Urothelium cell line (cell line): ENCODE data around the gene TWIST2.

ENCODE experiments used
- DNase-seq: peaks from one replicate; pipeline ENCODE4 v3.0.0; 2011; ENCODE audit warnings: low spot score, mixed read lengths
- FAIRE-seq: peaks from 2 replicates; lab custom pipeline; 2011; peaks lifted over from hg19 to GRCh38; lab: Jason Lieb, UNC

TWIST2 gene

DNA sequence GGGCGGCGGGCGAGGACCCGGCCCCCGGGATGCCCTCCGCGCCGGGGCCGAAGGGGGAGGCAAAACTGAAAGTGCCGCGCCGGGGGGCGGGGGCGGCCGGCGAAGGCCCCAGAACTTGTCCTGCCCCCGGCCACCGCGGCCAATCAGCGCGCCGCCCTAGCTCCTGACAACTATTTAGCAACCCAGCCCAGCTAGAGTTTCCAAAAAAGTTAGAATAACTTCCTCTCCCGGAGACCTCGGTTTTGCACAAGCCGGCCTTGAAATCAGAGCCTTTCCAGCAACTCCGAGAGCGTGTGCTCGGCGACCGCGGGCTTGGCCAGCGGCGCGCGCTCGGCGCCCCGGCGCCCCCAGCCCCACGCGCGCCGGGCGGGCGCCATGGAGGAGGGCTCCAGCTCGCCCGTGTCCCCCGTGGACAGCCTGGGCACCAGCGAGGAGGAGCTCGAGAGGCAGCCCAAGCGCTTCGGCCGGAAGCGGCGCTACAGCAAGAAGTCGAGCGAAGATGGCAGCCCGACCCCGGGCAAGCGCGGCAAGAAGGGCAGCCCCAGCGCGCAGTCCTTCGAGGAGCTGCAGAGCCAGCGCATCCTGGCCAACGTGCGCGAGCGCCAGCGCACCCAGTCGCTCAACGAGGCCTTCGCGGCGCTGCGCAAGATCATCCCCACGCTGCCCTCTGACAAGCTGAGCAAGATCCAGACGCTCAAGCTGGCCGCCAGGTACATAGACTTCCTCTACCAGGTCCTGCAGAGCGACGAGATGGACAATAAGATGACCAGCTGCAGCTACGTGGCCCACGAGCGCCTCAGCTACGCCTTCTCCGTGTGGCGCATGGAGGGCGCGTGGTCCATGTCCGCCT, at the start of gene TWIST2:
TWIST2 (plus strand) TSS at position 245 of the 850 bp plus-strand sequence; CDS start at position 376, 131 bp downstream.
- DNase-seq (peak; percentile 84), FAIRE-seq (no peak)

DNA sequence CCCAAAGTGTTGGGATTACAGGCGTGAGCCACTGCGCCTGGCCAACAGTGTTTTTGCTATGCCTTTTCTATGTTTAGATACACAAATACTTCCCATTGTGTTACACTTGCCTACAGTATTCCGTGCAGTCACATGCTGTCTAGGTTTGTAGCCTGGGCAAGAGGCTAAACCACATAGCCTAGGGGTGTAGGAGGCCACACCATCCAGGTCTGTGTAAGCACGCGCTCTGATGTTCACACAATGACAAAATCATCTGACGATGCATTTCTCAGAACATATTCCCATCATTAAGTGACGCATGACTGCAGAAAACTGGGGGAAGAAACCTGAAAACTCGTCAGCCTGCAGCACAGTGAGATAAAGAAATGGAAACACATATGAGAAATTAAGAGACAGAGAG, 46.1 kb upstream of the TWIST2 start:
- FAIRE-seq (no peak), DNase-seq (no peak)

DNA sequence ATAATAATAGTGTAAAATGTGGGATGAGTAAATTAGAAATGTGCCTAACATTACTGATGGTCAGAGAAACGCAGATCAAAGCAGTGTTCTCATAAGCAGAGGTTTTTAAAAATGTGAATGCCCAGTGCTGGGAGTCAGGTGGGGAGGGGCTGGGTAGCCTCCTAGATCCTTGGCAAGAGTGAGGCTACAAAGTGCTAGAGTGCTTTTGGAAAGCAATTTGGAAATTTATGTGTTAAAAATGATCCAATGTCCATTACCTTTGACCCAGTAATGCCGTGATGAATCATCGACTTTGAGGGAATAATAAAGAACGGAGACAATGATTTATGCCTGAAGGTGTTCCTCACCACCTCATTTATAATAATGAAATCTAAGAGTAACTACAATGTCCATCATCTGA, 44.9 kb upstream of the TWIST2 start:
- DNase-seq (no peak), FAIRE-seq (no peak)

DNA sequence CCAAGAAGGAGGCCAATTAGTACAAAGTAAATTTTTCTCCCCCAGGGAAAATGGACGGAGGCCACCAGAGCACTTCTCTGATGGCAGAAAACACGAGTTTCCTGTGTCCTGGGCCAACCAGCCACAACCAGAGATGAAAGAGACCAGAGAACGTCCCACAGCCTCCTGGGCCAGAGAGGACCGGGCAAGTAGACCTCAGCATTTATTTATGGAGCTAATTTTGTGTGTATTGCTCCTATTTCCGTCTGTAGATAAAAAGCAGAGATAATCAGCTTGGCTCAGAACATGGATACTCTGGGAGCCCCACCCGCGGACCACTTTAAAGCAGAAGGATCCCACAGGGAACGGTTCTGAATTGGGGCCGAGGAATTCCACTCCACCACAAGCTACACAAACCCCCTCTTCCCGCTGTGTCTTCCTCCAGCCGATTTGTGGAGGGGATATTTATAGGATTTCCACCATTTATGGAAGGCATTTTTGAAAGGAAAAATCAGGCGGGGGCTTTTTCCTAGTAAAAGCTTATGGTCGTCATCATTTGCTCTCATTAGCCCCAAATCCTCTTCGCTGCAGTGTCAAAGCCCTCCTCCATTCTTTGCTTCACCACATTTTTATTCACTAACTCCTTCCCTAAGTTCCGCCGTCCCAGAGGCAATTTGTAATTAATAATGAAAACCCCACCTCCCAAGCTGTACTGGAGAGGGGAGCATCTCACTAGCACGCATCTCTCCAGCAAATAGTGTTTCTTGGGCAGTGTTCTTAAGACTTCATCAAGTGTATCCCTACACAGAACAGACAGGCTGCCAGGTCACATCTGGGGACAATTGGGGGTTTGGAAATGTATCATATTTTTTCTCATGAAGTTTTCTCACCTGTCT, 43.7 kb upstream of the TWIST2 start:
- no peak for DNase-seq
- FAIRE-seq = no peak

DNA sequence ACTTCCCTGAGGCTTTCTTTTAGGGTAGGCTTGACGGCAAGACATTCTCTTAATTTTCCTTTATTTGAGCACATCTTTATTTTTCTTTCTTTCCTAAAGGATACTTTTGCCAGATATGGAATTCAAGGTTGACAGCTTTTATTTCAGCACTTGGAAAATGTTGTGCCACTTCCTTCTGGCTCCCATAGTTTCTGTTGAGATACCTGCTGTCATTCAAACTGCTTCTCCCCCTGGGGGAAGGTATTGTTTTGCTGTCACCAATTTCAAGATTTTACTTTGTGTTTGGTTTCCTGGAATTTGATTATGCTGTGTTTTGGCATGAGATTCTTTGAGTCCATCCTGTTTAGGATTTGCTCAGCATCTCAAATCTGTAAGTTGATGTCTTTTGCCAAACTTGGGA, 39.1 kb upstream of the TWIST2 start:
- FAIRE-seq (no peak), DNase-seq (no peak)

DNA sequence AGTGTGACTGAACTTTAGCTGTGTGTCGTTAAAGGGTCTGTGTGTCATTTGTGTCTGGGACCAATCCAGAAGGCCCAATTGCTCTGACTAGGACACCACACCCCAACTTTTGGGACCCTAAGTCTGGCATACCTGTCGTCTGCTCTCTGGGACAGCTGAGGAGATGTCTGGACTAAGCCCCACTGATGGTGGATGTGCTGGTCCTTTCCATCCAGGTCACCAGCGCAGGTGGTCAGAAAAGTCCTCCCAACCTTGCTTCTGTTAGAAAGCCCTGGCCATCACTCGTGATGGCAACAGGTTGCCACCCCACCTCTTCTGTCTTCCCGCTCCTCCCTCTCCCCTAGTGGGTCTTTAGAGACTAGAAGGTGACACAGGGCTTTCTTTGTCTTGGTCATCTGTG, 37.6 kb upstream of the TWIST2 start:
- FAIRE-seq = no peak
- DNase-seq = no peak

DNA sequence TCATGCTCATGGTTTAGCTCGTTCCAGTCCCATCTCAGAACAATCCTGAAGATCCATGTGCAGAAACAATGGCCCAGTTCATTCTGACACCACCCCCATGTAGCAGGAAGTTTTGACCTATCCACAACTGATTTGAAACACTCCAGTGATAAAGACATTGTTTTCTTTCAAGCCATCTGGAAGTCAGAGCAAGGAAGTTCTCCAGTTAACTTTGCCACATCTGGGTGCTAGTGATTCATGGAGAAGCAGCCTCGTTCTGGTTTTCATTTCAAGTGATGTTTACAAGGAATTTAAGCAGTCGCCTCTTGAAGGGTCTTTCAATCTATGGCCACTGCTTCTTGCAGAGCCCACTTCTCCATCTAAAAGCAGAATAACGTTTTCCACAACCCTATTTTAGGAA, 36.6 kb upstream of the TWIST2 start:
- DNase-seq (no peak), FAIRE-seq (no peak)

DNA sequence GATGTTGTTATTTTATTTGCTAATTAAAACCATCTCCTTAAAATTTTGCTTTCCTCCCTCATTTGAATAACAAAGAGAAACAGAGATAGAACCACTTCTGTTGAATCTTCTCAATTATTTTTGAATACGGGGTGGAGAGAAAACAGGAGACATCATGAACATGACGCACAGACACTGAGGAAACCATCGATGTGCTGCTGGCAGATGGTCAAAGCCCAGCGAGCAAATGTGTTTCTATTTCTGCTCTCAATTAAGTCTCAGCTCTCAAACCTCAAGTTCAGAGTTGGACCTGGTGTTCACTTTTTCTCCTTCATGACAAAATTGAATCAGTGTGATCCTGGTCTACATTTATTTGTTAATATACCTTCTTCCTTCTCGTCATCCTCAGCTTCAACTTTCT, 36.1 kb upstream of the TWIST2 start:
- DNase-seq = no peak

DNA sequence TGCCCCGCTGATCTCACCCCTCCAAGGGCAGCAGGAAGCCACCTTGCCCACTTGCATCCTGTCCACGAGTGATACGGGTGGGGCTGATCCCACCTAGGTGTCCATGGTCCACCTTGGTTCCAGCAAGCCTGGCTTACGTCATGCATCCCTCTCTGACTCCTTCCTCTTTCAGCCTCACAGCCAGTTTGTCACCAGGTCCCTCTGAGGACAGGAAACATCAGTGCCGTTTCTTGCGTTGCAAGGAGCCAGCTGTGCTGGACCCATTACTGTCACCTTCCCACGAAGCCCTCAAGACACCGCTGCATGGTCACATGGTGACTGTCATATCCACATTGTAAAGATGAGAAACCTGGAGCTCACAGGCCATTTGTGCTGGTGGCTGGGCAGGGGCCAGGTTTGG, 34.8 kb upstream of the TWIST2 start:
- no peak for FAIRE-seq
- no peak for DNase-seq

More for the DNA sequence above, 36.1 kb upstream of the TWIST2 start:
- FAIRE-seq = no peak

DNA sequence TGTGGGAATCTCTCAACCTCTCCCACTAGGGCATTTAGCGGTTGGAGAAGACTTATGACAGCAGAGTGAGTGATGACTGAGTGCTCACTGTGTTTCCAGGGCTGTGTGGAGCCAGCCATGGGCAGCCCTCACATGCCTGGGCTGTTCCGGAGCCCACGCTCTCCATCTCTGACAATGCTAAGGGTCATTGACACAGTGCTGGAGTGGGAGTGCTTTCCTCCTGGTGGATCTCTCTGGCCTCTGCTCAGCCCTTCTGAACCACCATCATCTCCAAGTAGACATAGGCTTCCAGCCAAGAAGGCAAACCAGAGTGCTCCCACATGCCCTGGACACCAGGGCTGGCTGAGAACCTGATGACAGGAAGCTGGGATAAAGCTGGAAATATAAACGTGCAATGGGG, 33.1 kb upstream of the TWIST2 start:
- no peak for FAIRE-seq
- no peak for DNase-seq

DNA sequence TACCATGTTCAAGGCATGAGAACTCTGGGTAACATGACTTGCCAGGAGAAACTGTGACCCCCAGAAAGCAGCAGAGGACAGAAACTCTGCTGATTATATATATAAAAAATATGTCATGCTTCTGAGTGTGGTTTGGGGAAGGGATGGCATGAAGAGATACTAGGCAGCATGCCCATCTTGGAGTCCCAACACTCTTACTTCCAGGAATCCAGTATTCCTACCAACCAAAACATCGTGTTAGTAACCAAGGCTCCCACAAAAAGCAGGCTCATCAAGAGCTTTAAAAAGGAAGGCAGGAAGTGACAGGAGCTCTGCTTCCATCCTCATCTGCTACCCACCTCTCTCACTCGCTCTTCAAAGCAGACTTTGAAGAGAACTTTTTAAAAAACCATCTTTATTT, 31.6 kb upstream of the TWIST2 start:
- no peak for FAIRE-seq
- DNase-seq = no peak

DNA sequence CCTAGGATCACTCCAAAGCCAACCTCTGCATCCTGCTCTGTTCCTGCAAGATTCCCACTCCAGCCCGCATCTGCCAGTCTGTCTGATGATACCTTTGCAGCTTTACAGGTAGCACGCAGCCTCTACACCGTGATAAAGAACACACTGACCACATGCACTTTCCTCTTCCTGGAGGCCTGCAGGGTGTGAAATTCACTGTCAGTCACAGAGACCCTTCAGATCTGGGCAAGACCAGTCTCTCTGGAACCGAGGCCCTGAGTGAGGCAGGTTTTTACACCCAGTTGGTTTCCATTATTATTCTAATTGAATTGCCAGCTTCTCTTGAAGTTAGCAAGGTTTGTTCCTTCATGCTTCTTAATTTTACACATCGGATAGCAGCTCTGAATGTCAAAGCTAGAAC, 30.5 kb upstream of the TWIST2 start:
- no peak for FAIRE-seq
- no peak for DNase-seq

DNA sequence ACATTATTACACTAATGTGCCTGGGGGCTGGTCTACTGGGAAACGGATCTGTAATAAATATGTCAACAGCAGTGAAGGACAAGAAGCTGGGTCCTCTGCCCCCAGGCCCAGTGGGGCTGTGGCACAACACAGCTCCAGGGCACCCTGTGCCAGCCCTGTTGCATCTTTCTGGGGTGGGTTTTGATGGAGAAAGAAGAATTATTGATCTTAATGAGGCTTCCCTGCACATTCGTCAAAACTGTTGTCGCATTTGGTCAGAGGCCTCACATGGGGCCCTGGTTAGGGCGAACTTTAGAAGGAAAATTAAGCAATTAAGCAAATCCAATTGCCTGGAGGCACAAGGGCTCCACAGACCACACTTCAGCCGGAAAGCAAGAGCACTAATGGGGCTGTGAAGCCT, 30.0 kb upstream of the TWIST2 start:
- no peak for FAIRE-seq
- no peak for DNase-seq

DNA sequence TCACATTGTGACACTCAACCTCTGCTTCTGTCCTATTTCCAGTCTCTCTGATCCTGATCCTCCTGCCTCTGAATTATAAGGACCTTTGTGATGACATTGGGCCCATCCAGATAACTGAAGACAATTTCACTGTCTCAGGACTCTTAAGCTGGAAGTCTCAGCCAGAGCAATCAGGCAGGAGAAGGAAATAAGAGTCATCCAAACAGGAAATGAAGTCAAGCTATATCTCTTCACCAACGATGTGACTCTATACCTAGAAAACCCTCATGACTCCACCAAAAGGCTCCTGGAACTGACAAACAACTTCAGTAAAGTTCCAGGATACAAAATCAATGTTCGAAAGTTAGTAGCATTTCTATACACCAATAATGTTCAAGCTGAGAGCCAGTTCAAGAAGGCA, 29.3 kb upstream of the TWIST2 start:
- FAIRE-seq (no peak), DNase-seq (no peak)

DNA sequence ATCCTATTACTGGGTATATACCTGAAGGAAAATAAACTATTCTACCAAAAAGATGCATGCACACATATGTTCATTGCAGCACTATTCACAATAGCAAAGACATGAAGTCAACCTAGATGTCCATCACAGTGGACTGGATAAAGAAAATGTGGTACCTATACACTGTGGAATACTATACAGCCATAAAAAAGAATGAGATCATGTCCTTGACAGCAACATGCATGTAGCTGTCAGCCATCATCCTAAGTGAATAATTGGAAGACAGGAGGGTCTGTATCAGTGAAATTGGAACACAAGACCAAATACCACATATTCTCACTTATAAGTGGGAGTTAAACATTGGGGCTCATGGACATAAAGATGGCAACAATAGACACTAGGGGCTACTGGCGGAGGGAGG, 27.7 kb upstream of the TWIST2 start:
- FAIRE-seq (no peak), DNase-seq (no peak)

DNA sequence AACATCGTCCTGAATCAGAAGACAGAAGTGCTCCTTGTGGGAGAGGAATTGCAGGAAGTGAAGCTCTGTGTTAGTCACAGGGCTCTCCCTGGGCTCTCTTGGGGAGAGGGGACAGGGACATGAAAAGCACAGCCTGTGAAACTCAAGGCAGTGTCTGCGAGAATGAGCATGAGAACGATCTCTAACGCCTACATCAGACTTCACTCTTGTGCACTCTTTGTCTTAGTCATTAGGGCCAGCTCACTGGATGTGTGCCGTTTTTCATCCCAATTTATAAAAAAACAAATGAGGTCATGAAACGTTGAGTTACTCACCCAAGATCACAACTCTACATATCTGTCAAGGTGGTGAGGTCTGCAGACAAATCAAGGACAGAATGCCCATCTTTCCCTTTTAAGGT, 27.0 kb upstream of the TWIST2 start:
- FAIRE-seq (no peak), DNase-seq (peak; percentile 12)

DNA sequence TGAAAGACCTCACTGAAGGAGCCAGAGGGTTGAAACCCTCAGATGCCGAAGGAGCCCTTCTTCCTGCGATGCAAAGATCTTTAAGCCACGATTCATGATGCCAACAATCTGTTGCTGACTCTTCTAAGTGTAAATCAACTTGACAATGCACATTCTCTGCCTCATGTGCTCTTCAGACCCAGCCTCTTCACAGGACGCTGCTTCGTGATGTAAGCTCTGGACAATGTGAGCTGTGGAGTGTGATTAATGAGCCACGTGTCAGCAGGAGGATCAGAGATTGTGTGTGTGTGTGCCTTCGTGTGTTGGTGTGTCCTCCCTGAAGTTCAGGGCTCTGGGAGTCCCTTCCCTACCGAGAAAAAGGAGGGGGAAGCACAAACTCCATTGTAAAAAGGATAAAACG, 26.5 kb upstream of the TWIST2 start:
- FAIRE-seq (no peak), DNase-seq (peak; percentile 18)

DNA sequence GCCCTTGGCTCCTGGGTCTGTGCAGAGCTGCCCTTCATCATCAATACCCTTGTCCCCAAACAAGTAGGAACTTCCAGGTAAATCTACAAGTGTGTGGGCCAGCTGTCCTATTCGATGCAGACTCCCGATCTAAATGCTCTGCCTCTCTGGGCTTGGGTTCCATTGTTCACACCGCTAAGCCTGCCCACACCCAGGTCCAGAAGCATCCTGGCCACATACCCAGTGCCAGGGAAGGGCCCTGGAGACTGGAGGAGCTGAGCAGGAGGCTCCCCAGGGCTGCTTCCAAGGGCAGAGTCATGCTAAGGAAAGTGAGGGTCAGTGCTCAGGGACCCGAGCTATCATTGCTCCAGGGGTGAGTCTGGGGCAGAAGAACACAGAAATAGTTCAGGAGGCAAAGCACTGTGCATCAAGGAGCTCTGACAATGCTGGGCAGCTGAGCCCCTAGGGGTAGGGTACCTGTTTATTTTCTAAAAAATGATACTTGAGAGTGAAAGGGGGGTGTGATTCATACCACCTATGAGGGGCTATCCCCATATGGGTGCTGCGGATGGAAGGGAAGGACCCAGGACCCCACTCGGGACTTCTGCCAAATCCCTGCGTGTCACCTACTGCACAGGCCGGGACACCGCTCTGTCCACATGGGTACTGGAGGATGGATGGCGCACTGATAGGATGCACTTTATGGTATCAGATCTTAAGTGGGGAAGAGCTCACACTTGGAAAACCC, 25.8 kb upstream of the TWIST2 start:
- DNase-seq (no peak), FAIRE-seq (no peak)

DNA sequence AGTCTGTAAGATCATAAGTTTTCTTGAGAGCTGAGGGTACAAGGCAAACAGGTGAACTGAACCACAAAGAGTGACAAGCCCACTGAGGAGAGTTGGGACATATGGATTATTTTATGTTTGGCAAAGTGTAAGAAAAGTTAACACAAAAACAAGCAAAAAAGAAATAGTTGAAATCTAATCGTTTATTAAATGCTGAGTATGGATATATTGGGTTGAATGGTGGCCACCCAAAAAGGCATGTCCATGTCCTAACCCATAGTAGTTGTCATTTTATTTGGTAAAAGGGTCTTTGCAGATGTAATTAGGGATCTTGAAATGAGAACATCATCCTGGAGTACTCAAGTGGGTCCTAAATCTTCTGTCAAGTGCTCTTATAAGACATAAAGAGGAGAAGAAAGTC, 24.9 kb upstream of the TWIST2 start:
- FAIRE-seq (no peak), DNase-seq (no peak)

DNA sequence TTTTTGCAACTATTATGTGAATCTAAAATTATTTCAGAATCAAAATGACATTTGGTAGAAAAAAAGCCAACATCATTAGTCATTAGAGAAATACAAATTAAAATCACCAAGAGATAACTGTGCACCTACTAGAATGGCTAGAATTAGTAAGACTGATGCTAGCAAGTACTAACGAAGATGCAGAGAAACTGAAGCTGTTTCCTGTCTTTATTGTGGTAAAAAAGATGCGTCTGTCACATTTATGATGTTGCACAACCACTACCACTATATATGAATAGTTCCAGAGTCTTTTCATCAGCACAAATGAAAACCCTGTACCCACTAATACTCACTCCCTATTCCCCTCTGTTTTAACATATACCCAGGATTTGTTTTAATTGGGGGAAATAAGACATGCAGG, 16.7 kb upstream of the TWIST2 start:
- no peak for DNase-seq
- FAIRE-seq = no peak

DNA sequence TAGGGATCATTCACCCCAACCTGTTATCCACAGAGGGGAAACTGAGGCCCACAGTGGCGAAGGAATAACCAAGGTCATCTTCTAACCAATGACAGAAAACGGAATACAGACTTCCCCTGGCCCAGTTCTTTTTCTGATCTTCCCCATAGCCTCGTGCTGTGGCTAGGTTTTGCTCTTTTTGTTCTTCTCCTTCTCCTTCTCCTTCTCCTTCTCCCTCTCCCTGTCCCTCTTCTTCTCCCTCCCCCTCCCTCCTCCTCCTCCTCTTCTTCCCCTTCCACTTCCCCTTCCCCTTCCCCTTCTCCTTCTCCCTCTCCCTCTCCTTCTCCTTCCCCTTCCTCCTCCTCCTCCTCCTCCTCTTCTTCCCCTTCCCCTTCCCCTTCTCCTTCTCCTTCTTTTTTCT, 12.9 kb upstream of the TWIST2 start:
- DNase-seq (no peak), FAIRE-seq (no peak)
